GM12878 (cell line): Measurements from ENCODE around the gene SEPTIN10. TPM values are rescaled to one million over a fixed set of nuclear protein-coding genes. Genes with fewer than 3 reads are reported as not detected.

ENCODE experiments used
- ATF7 ChIP-seq: fragments of 450-650 bp; IDR thresholded peaks from 2 replicates; pipeline ENCODE4 v1.6.1; 2016; ENCODE audit warnings: low read depth, mild to moderate bottlenecking
- CREB1 ChIP-seq: IDR thresholded peaks from 2 replicates; pipeline ENCODE4 v1.6.1; 2012; ENCODE audit warnings: low read depth, mild to moderate bottlenecking, inconsistent platforms
- CREM ChIP-seq: IDR thresholded peaks from 2 replicates; pipeline ENCODE4 v1.6.1; 2014; ENCODE audit warnings: antibody characterized with exemption, low read depth
- EGR1 ChIP-seq, 2 experiments: IDR thresholded peaks; 1 replicate in 1 of 2; 2 replicates in 1 of 2; pipeline ENCODE4 v1.6.1; 2011 to 2012; ENCODE audit warnings: low read depth in 2 of 2, low read length in 2 of 2, borderline replicate concordance in 1 of 2, mild to moderate bottlenecking in 1 of 2, moderate library complexity in 1 of 2
- EP300 ChIP-seq, 2 experiments: fragments of 150-350 bp in 1 of 2; IDR thresholded peaks; 2 replicates each; pipeline ENCODE4 v1.6.1; 2011 to 2012; ENCODE audit warnings: low read depth in 2 of 2, low read length in 2 of 2, borderline replicate concordance in 1 of 2, improper control_type of control experiment in 1 of 2, inconsistent platforms in 1 of 2; ENCODE audit not compliant: control insufficient read depth in 1 of 2
- ETV6 ChIP-seq, 2 experiments: fragments of 450-650 bp in 1 of 2; IDR thresholded peaks in 1 of 2; conservative IDR thresholded peaks in 1 of 2; 2 replicates each; pipeline ENCODE4 v1.6.1; 2014; ENCODE audit warnings: antibody characterized with exemption in 1 of 2, borderline replicate concordance in 1 of 2, low read depth in 1 of 2, mild to moderate bottlenecking in 1 of 2, moderate library complexity in 1 of 2
- GATAD2B ChIP-seq: fragments of 450-650 bp; conservative IDR thresholded peaks from 2 replicates; pipeline ENCODE4 v1.6.1; 2017; ENCODE audit warnings: low read depth, mild to moderate bottlenecking, moderate library complexity
- IKZF2 ChIP-seq, 2 experiments: fragments of 450-650 bp; IDR thresholded peaks; 2 replicates each; pipeline ENCODE4 v1.6.1; 2017; ENCODE audit warnings: mild to moderate bottlenecking in 2 of 2, moderate library complexity in 2 of 2
- MEF2B ChIP-seq: fragments of 450-650 bp; IDR thresholded peaks from 2 replicates; pipeline ENCODE4 v1.6.1; 2018; ENCODE audit warnings: mild to moderate bottlenecking, moderate library complexity; ENCODE audit not compliant: partially characterized antibody, poor library complexity, severe bottlenecking
- MTA2 ChIP-seq: fragments of 450-650 bp; IDR thresholded peaks from 2 replicates; pipeline ENCODE4 v1.6.1; 2016; ENCODE audit warnings: low read depth, mild to moderate bottlenecking, moderate library complexity
- NBN ChIP-seq: fragments of 450-650 bp; IDR thresholded peaks from 2 replicates; pipeline ENCODE4 v1.6.1; 2016
- NFIC ChIP-seq: IDR thresholded peaks from 2 replicates; pipeline ENCODE4 v1.6.1; 2012; ENCODE audit warnings: low read depth, mild to moderate bottlenecking, inconsistent platforms, low read length, moderate library complexity
- PAX5 ChIP-seq: IDR thresholded peaks from 2 replicates; pipeline ENCODE4 v1.6.1; 2011; ENCODE audit warnings: low read depth, low read length, borderline replicate concordance
- PML ChIP-seq: IDR thresholded peaks from 2 replicates; pipeline ENCODE4 v1.6.1; 2012; ENCODE audit warnings: low read length, inconsistent platforms
- POU2F2 ChIP-seq: IDR thresholded peaks from 3 replicates; pipeline ENCODE4 v1.6.1; 2011; ENCODE audit warnings: low read depth, mild to moderate bottlenecking, low read length, borderline replicate concordance
- RBBP5 ChIP-seq: fragments of 200-600 bp; sonication (generic); conservative IDR thresholded peaks from 2 replicates; pipeline ENCODE4 v1.6.1; 2016
- RUNX3 ChIP-seq: IDR thresholded peaks from 2 replicates; pipeline ENCODE4 v1.6.1; 2012; ENCODE audit warnings: low read length, inconsistent platforms
- SKIL ChIP-seq: fragments of 450-650 bp; IDR thresholded peaks from 2 replicates; pipeline ENCODE4 v1.6.1; 2017; ENCODE audit warnings: mild to moderate bottlenecking, low read depth, inconsistent platforms; ENCODE audit not compliant: poor library complexity, severe bottlenecking
- STAT1 ChIP-seq: fragments of 450-650 bp; conservative IDR thresholded peaks from 2 replicates; pipeline ENCODE4 v1.6.1; 2014; ENCODE audit warnings: antibody characterized with exemption, mild to moderate bottlenecking
- TAF1 ChIP-seq: IDR thresholded peaks from 2 replicates; pipeline ENCODE4 v1.6.1; 2011; ENCODE audit warnings: mild to moderate bottlenecking, low read depth, low read length, borderline replicate concordance
- TCF7 ChIP-seq: IDR thresholded peaks from 2 replicates; pipeline ENCODE4 v1.6.1; 2014; ENCODE audit warnings: antibody characterized with exemption, borderline replicate concordance
- ZNF207 ChIP-seq: fragments of 450-650 bp; IDR thresholded peaks from 2 replicates; pipeline ENCODE4 v1.6.1; 2014; ENCODE audit warnings: antibody characterized with exemption, mild to moderate bottlenecking, borderline replicate concordance
- polyA plus RNA-seq, 11 experiments: library from polyadenylated mRNA; depleted of rRNA in 4 of 11; unstranded in 6 of 11; stranded (reverse) in 5 of 11; fragments of >200 nt; fragmentation: Nextera tagmentation in 4 of 11; fragmentation: Illumina TruSeq in 1 of 11; extraction: Ambion mirVana in 4 of 11; extraction: Trizol in 1 of 11; gene quantifications; 1 replicate in 1 of 11; 2 replicates in 10 of 11; pipeline versions ENCODE4 v1.2.1 to v1.2.3, GENCODE V29; 2011 to 2016; ENCODE audit warnings: inconsistent platforms in 2 of 11, missing spikeins in 2 of 11, low read depth in 1 of 11
- total RNA-seq, 4 experiments: library from RNA; depleted of rRNA in 3 of 4; stranded (reverse); fragments of >200 nt in 3 of 4; fragmentation: Illumina TruSeq in 1 of 4; extraction: Trizol in 1 of 4; gene quantifications; 2 replicates each; pipeline versions ENCODE4 v1.2.1 to v1.2.3, GENCODE V29; 2013 to 2021
- TF ChIP-seq, protein P1 (sequence below): fragments of 450-650 bp; formaldehyde crosslinking; IDR thresholded peaks from 2 replicates; pipeline ENCODE4 v1.4.0; 2020; ENCODE audit warnings: mild to moderate bottlenecking, moderate library complexity
- TF ChIP-seq, protein P2 (sequence below): IDR thresholded peaks from 2 replicates; pipeline ENCODE4 v1.6.1; 2012; ENCODE audit warnings: low read depth, low read length, improper control_type of control experiment

Gene SEPTIN10
- total and polyA plus RNA-seq, 10 of the 15 experiments (the other 5 are each of a cell fraction or from before 2014, with no cell fraction given): 20.2 to 132 (median 62.7) TPM

DNA sequence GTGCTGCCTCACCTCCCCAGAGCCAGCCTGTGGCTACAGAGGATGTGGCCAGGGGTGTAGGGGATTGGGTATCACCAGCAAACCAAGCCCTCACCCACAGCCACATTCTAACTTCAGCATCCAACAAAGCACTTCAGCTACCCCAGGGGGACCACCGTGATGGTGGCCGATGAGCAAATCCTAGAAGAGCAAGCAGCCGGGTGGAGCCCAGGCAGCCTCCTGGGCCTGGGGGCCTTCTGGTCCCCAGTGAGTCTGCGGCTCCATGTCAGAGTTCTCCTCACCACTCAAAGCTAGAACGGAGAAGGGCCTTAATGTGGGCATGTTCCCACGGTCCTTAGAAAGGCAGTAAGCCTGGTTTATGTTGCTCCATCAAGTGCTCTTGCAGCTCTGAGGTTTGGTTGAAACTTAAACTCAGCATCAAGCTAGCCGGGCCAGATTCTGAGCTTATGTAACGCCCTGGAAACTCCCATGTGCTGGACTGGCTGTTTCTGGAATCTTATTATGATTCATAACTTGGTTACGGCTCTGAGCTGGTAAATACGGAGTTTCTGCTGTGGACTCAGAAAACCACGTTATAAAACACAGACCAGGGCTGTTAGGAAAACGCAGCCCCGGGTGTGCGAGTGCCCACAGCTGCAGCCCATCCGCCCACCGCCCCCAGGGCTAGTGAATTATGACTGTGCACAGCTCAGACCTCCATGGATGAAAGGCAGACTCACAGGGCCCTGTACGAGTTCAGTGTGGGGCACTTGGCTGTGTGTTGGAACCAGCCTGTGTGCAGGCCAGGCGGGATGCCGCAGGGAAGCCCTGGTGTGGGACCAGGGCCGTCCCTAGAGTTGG lies 99.8 kb downstream of the SEPTIN10 start (continued):
- TF ChIP-seq GATAD2B (peak; percentile 98), RUNX3 (peak; percentile 87), SKIL (peak; percentile 91), EGR1 (IDR thresholded peaks at IDR 0.05; ENCODE audit: borderline replicate concordance in 1 of 2, low read depth in 2 of 2, low read length in 2 of 2) (peak in 1 of 2 experiments; percentile 82; a peak in 1 of 3 replicates), TCF7 (peak; percentile 47; the same call in 1 of the 2 replicates), PAX5 (peak; percentile 70; the same call in 1 of the 2 replicates), MTA2 (peak; percentile 74), NFIC (peak; percentile 96), CREM (peak; percentile 81; the same call in 1 of the 2 replicates), STAT1 (no peak; the same call in 1 of the 2 replicates), NBN (peak; percentile 68; the same call in 1 of the 2 replicates), MEF2B (peak; percentile 99), ATF7 (peak; percentile 72), TAF1 (0 out of 2 replicates have a peak, but pooled peaks have one; percentile 9), RBBP5 (no peak), EP300 (IDR thresholded peaks at IDR 0.05; ENCODE audit: borderline replicate concordance in 1 of 2, control insufficient read depth in 1 of 2, low read depth in 2 of 2, low read length in 2 of 2) (peak; percentile 72 to 82; a peak in 2 of 4 replicates), POU2F2 (0 out of 3 replicates have a peak, but pooled peaks have one; percentile 4), ETV6 (conservative IDR thresholded peaks at IDR 0.05 in 1 of 2, IDR thresholded peaks at IDR 0.05 in 1 of 2; ENCODE audit: borderline replicate concordance in 1 of 2, low read depth in 1 of 2) (peak in 1 of 2 experiments; percentile 77; a peak in 2 of 4 replicates), IKZF2 (IDR thresholded peaks at IDR 0.05) (peak; percentile 89 to 91), PML (peak; percentile 69; the same call in 1 of the 2 replicates), CREB1 (peak; percentile 41; the same call in 1 of the 2 replicates), ZNF207 (no peak)
- TF ChIP-seq, protein P1, sequence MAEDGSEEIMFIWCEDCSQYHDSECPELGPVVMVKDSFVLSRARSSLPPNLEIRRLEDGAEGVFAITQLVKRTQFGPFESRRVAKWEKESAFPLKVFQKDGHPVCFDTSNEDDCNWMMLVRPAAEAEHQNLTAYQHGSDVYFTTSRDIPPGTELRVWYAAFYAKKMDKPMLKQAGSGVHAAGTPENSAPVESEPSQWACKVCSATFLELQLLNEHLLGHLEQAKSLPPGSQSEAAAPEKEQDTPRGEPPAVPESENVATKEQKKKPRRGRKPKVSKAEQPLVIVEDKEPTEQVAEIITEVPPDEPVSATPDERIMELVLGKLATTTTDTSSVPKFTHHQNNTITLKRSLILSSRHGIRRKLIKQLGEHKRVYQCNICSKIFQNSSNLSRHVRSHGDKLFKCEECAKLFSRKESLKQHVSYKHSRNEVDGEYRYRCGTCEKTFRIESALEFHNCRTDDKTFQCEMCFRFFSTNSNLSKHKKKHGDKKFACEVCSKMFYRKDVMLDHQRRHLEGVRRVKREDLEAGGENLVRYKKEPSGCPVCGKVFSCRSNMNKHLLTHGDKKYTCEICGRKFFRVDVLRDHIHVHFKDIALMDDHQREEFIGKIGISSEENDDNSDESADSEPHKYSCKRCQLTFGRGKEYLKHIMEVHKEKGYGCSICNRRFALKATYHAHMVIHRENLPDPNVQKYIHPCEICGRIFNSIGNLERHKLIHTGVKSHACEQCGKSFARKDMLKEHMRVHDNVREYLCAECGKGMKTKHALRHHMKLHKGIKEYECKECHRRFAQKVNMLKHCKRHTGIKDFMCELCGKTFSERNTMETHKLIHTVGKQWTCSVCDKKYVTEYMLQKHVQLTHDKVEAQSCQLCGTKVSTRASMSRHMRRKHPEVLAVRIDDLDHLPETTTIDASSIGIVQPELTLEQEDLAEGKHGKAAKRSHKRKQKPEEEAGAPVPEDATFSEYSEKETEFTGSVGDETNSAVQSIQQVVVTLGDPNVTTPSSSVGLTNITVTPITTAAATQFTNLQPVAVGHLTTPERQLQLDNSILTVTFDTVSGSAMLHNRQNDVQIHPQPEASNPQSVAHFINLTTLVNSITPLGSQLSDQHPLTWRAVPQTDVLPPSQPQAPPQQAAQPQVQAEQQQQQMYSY (CRISPR knock-in tag): 0 out of 2 replicates have a peak, but pooled peaks have one; percentile 21
- TF ChIP-seq, protein P2, sequence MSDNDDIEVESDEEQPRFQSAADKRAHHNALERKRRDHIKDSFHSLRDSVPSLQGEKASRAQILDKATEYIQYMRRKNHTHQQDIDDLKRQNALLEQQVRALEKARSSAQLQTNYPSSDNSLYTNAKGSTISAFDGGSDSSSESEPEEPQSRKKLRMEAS: no peak
